HepG2 (cell line): ENCODE measurements around the gene SLCO2B1.
A peak's percentile ranks its signal among the peaks of the same experiment; 100 is the strongest.

ENCODE experiments used
- IRF2 ChIP-seq: IDR thresholded peaks from 2 replicates; pipeline ENCODE4 v1.6.1; 2018; ENCODE audit warnings: missing genetic modification reagents, missing compliant biosample characterization
- RFX1 ChIP-seq: fragments of 450-650 bp; IDR thresholded peaks from 2 replicates; pipeline ENCODE4 v1.6.1; 2017
- ZFP36L2 ChIP-seq: sonication (generic); formaldehyde crosslinking; IDR thresholded peaks from 2 replicates; pipeline ENCODE4 v1.4.0; 2020; ENCODE audit warnings: missing genetic modification reagents
- ZFP82 ChIP-seq: sonication (generic); formaldehyde crosslinking; IDR thresholded peaks from 2 replicates; pipeline ENCODE4 v1.5.1; 2020; ENCODE audit warnings: mild to moderate bottlenecking, missing genetic modification reagents, borderline replicate concordance
- ZNF10 ChIP-seq: sonication (generic); formaldehyde crosslinking; IDR thresholded peaks from 2 replicates; pipeline ENCODE4 v1.4.0; 2020; ENCODE audit warnings: mild to moderate bottlenecking, low read depth, missing genetic modification reagents, borderline replicate concordance
- ZNF460 ChIP-seq: sonication (generic); formaldehyde crosslinking; IDR thresholded peaks from 2 replicates; pipeline ENCODE4 v1.5.1; 2020; ENCODE audit warnings: missing genetic modification reagents, mild to moderate bottlenecking, borderline replicate concordance
- ZNF501 ChIP-seq: sonication (generic); formaldehyde crosslinking; IDR thresholded peaks from 2 replicates; pipeline ENCODE4 v1.5.1; 2020; ENCODE audit warnings: mild to moderate bottlenecking, moderate library complexity, missing genetic modification reagents
- ZNF549 ChIP-seq: sonication (generic); formaldehyde crosslinking; IDR thresholded peaks from 2 replicates; pipeline ENCODE4 v1.5.0; 2020; ENCODE audit warnings: missing genetic modification reagents
- TF ChIP-seq, protein P1 (sequence below): fragments of 450-650 bp; IDR thresholded peaks from 2 replicates; pipeline ENCODE4 v1.6.1; 2017
- TF ChIP-seq, protein P2 (sequence below): sonication (generic); formaldehyde crosslinking; IDR thresholded peaks from 2 replicates; pipeline ENCODE4 v1.5.0; 2020; ENCODE audit warnings: mild to moderate bottlenecking, missing genetic modification reagents, moderate library complexity

DNA sequence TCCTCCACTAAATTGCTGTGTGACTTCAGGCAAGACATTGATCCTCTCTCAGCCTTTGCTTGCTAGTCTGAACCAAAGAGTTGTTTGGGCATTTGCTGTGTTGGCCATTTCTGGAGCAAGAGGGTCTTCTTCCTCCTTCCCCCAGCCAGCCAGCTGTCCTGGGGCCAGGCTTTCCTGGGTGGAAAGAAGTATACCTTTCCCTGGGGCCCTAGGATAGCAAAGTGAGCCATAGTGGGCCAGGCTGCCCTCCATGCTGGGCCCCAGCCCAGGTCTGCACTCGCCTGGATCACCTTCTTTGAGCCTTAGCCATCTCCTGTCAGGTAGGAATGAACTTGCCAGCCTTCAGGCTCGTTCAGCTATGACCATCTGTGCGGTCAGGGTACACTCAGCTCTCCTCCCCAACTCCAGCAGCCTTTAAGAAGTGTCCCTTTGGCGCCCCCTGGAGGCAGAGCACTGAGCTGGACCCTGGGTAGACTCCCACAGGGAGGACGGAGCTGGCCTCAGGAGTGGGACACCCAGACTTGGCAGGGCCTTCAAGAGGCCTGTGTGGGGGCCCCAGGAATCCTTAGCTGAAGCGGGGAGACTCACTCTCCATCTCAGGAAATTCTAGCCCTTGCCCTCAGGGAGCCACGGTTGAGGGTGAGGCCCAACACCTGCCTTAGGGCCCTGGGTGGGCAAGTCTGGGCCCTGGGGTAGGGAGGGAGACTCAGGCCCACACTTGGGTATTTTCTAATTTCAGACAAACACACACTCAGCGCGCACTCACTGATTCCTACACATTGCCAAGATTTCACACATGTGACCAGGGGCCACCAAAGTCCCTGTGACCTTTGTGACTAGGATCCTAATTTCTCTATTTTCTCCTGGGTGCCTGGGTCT is 54.0 kb downstream of the SLCO2B1 start:
- TF ChIP-seq ZNF549 (no peak), ZNF501 (CRISPR knock-in tag) (no peak; the same call in none of the 2 replicates), ZNF460 (CRISPR knock-in tag) (no peak), RFX1 (no peak), ZNF10 (no peak), ZFP82 (0 out of 2 replicates have a peak, but pooled peaks have one; percentile 53), ZFP36L2 (CRISPR knock-in tag) (no peak), IRF2 (no peak)
- TF ChIP-seq, protein P1, sequence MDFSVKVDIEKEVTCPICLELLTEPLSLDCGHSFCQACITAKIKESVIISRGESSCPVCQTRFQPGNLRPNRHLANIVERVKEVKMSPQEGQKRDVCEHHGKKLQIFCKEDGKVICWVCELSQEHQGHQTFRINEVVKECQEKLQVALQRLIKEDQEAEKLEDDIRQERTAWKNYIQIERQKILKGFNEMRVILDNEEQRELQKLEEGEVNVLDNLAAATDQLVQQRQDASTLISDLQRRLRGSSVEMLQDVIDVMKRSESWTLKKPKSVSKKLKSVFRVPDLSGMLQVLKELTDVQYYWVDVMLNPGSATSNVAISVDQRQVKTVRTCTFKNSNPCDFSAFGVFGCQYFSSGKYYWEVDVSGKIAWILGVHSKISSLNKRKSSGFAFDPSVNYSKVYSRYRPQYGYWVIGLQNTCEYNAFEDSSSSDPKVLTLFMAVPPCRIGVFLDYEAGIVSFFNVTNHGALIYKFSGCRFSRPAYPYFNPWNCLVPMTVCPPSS: no peak
- TF ChIP-seq, protein P2, sequence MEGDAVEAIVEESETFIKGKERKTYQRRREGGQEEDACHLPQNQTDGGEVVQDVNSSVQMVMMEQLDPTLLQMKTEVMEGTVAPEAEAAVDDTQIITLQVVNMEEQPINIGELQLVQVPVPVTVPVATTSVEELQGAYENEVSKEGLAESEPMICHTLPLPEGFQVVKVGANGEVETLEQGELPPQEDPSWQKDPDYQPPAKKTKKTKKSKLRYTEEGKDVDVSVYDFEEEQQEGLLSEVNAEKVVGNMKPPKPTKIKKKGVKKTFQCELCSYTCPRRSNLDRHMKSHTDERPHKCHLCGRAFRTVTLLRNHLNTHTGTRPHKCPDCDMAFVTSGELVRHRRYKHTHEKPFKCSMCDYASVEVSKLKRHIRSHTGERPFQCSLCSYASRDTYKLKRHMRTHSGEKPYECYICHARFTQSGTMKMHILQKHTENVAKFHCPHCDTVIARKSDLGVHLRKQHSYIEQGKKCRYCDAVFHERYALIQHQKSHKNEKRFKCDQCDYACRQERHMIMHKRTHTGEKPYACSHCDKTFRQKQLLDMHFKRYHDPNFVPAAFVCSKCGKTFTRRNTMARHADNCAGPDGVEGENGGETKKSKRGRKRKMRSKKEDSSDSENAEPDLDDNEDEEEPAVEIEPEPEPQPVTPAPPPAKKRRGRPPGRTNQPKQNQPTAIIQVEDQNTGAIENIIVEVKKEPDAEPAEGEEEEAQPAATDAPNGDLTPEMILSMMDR: peak; percentile 99
